Measurements from ENCODE around the gene RNF144B.
"Not testable (repeated sequence)": the region's sequence is repeated elsewhere in the genome, so short reads cannot be mapped to it uniquely, and the experiment has no call there.

The RNF144B gene

GRCh38 chr6:18404965-18405364 lies 17.8 kb downstream of the RNF144B start:
- H3K4me3 ChIP-seq (ENCODE audit: insufficient read depth in 1 of 2, low read depth in 1 of 2, low read length in 2 of 2); H3K4me1 ChIP-seq (ENCODE audit: control insufficient read depth, insufficient read depth, low read depth, low read length); H3K9me3 ChIP-seq (ENCODE audit: control insufficient read depth, low read length); H3K14ac ChIP-seq (ENCODE audit: low read length in 2 of 2); DNase-seq; H2BK15ac ChIP-seq (ENCODE audit: low read depth, poor library complexity, severe bottlenecking); H3K4me2 ChIP-seq (ENCODE audit: low read length, poor library complexity, severe bottlenecking); H4K91ac ChIP-seq (ENCODE audit: low read length); H2BK5ac ChIP-seq (ENCODE audit: low read depth, low read length, poor library complexity, severe bottlenecking); H3K36me3 ChIP-seq (ENCODE audit: control insufficient read depth in 1 of 2, insufficient read depth in 2 of 2, low read depth in 1 of 2, low read length in 2 of 2); H3K27me3 ChIP-seq (ENCODE audit: control insufficient read depth in 1 of 2, insufficient read depth in 1 of 2, low read length in 2 of 2); H2BK12ac ChIP-seq (ENCODE audit: low read length in 2 of 2); H2AFZ ChIP-seq (ENCODE audit: low read depth, low read length); H4K8ac ChIP-seq (ENCODE audit: low read length); H2BK120ac ChIP-seq (ENCODE audit: low read depth, low read length); H3K23ac ChIP-seq (ENCODE audit: low read length in 2 of 2); H3K18ac ChIP-seq (ENCODE audit: low read depth in 1 of 2, low read length in 2 of 2); H3K4ac ChIP-seq (ENCODE audit: low read depth in 1 of 2, low read length in 2 of 2): not testable (repeated sequence)
- peak overlapping the region; percentile 62 for H3K9ac ChIP-seq (ENCODE audit: low read length)
- H3K79me1 ChIP-seq (replicated peaks; ENCODE audit: low read length, poor library complexity, severe bottlenecking), result peaks cover 14% of the 10 kb centered on the region
- WGBS, result 98% methylated on average over 4 of the region's 6 CpGs
- peak overlapping the region; percentile 91 for H3K27ac ChIP-seq (ENCODE audit: low read length, poor library complexity, severe bottlenecking)
- peak overlapping the region; percentile 89 for H2AK5ac ChIP-seq (ENCODE audit: low read length, severe bottlenecking)

GRCh38 chr6:18405477-18406293 lies 18.5 kb downstream of the RNF144B start:
- Histone ChIP-seq H2BK5ac (ENCODE audit: low read depth, low read length, poor library complexity, severe bottlenecking) (no peak overlapping the region), H3K4me3 (ENCODE audit: insufficient read depth in 1 of 2, low read depth in 1 of 2, low read length in 2 of 2) (no peak overlapping the region), H3K36me3 (ENCODE audit: control insufficient read depth in 1 of 2, insufficient read depth in 2 of 2, low read depth in 1 of 2, low read length in 2 of 2) (peaks cover 0 to 3% of the 10 kb centered on the region in 2 experiments), H4K91ac (ENCODE audit: low read length) (no peak overlapping the region), H2BK12ac (ENCODE audit: low read length in 2 of 2) (peak overlapping the region; percentile 54 to 61), H3K4me2 (ENCODE audit: low read length, poor library complexity, severe bottlenecking) (no peak overlapping the region), H3K9ac (ENCODE audit: low read length) (peak overlapping the region; percentile 62), H3K27ac (ENCODE audit: low read length, poor library complexity, severe bottlenecking) (peak overlapping the region; percentile 91), H3K14ac (ENCODE audit: low read length in 2 of 2) (no peak overlapping the region), H3K27me3 (ENCODE audit: control insufficient read depth in 1 of 2, insufficient read depth in 1 of 2, low read length in 2 of 2) (no peaks in the 10 kb centered on the region), H2AK5ac (ENCODE audit: low read length, severe bottlenecking) (peak overlapping the region; percentile 40), H3K23ac (ENCODE audit: low read length in 2 of 2) (no peak overlapping the region), H3K4me1 (ENCODE audit: control insufficient read depth, insufficient read depth, low read depth, low read length) (peaks cover 6% of the 10 kb centered on the region), H3K9me3 (ENCODE audit: control insufficient read depth, low read length) (no peaks in the 10 kb centered on the region), H3K79me1 (replicated peaks; ENCODE audit: low read length, poor library complexity, severe bottlenecking) (peaks cover 14% of the 10 kb centered on the region), H2BK120ac (ENCODE audit: low read depth, low read length) (no peak overlapping the region), H3K4ac (ENCODE audit: low read depth in 1 of 2, low read length in 2 of 2) (peak overlapping the region in 1 of 2 experiments; percentile 73), H2AFZ (ENCODE audit: low read depth, low read length) (no peak overlapping the region), H2BK15ac (ENCODE audit: low read depth, poor library complexity, severe bottlenecking) (peak overlapping the region; percentile 54), H4K8ac (ENCODE audit: low read length) (peak overlapping the region; percentile 36), H3K18ac (ENCODE audit: low read depth in 1 of 2, low read length in 2 of 2) (peak overlapping the region in 1 of 2 experiments; percentile 66)
- peak; percentile 97 for DNase-seq
- 12% methylated on average over 2 of the region's 4 CpGs for WGBS

- Histone ChIP-seq H3K9me3 (ENCODE audit: control insufficient read depth, low read length) (no peaks in the 10 kb centered on the region), H3K27ac (ENCODE audit: low read length, poor library complexity, severe bottlenecking) (no peak overlapping the region), H2AFZ (ENCODE audit: low read depth, low read length) (no peak overlapping the region), H3K4me2 (ENCODE audit: low read length, poor library complexity, severe bottlenecking) (no peak overlapping the region), H3K14ac (ENCODE audit: low read length in 2 of 2) (no peak overlapping the region), H3K36me3 (ENCODE audit: control insufficient read depth in 1 of 2, insufficient read depth in 2 of 2, low read depth in 1 of 2, low read length in 2 of 2) (peaks cover 0 to 3% of the 10 kb centered on the region in 2 experiments), H3K79me1 (replicated peaks; ENCODE audit: low read length, poor library complexity, severe bottlenecking) (peaks cover 14% of the 10 kb centered on the region), H4K91ac (ENCODE audit: low read length) (no peak overlapping the region), H2AK5ac (ENCODE audit: low read length, severe bottlenecking) (peak overlapping the region; percentile 53), H3K18ac (ENCODE audit: low read depth in 1 of 2, low read length in 2 of 2) (no peak overlapping the region), H3K27me3 (ENCODE audit: control insufficient read depth in 1 of 2, insufficient read depth in 1 of 2, low read length in 2 of 2) (no peaks in the 10 kb centered on the region), H3K4me1 (ENCODE audit: control insufficient read depth, insufficient read depth, low read depth, low read length) (peaks cover 6% of the 10 kb centered on the region), H3K4ac (ENCODE audit: low read depth in 1 of 2, low read length in 2 of 2) (no peak overlapping the region), H3K23ac (ENCODE audit: low read length in 2 of 2) (no peak overlapping the region), H3K4me3 (ENCODE audit: insufficient read depth in 1 of 2, low read depth in 1 of 2, low read length in 2 of 2) (no peak overlapping the region), H2BK120ac (ENCODE audit: low read depth, low read length) (no peak overlapping the region), H2BK5ac (ENCODE audit: low read depth, low read length, poor library complexity, severe bottlenecking) (no peak overlapping the region), H3K9ac (ENCODE audit: low read length) (no peak overlapping the region), H4K8ac (ENCODE audit: low read length) (no peak overlapping the region), H2BK12ac (ENCODE audit: low read length in 2 of 2) (no peak overlapping the region), H2BK15ac (ENCODE audit: low read depth, poor library complexity, severe bottlenecking) (no peak overlapping the region)
- WGBS, result 33% methylated on average over 1 of the region's 4 CpGs
- DNase-seq, result no peak
These were observed 20.0 kb downstream of the RNF144B start for GRCh38 chr6:18406955-18407749.

- not testable (repeated sequence) for H2BK120ac ChIP-seq (ENCODE audit: low read depth, low read length); H3K9me3 ChIP-seq (ENCODE audit: control insufficient read depth, low read length); H2BK15ac ChIP-seq (ENCODE audit: low read depth, poor library complexity, severe bottlenecking); H2BK5ac ChIP-seq (ENCODE audit: low read depth, low read length, poor library complexity, severe bottlenecking); H2AK5ac ChIP-seq (ENCODE audit: low read length, severe bottlenecking); H4K8ac ChIP-seq (ENCODE audit: low read length); H3K27me3 ChIP-seq (ENCODE audit: control insufficient read depth in 1 of 2, insufficient read depth in 1 of 2, low read length in 2 of 2); H3K4ac ChIP-seq (ENCODE audit: low read depth in 1 of 2, low read length in 2 of 2); H3K4me1 ChIP-seq (ENCODE audit: control insufficient read depth, insufficient read depth, low read depth, low read length); DNase-seq; H3K4me3 ChIP-seq (ENCODE audit: insufficient read depth in 1 of 2, low read depth in 1 of 2, low read length in 2 of 2); H3K14ac ChIP-seq (ENCODE audit: low read length in 2 of 2); H3K4me2 ChIP-seq (ENCODE audit: low read length, poor library complexity, severe bottlenecking); H2AFZ ChIP-seq (ENCODE audit: low read depth, low read length); H2BK12ac ChIP-seq (ENCODE audit: low read length in 2 of 2); H3K18ac ChIP-seq (ENCODE audit: low read depth in 1 of 2, low read length in 2 of 2); H3K36me3 ChIP-seq (ENCODE audit: control insufficient read depth in 1 of 2, insufficient read depth in 2 of 2, low read depth in 1 of 2, low read length in 2 of 2); H3K27ac ChIP-seq (ENCODE audit: low read length, poor library complexity, severe bottlenecking); H4K91ac ChIP-seq (ENCODE audit: low read length); H3K23ac ChIP-seq (ENCODE audit: low read length in 2 of 2); H3K9ac ChIP-seq (ENCODE audit: low read length)
- 99% methylated on average over 11 of the region's 11 CpGs for WGBS
- H3K79me1 ChIP-seq (replicated peaks; ENCODE audit: low read length, poor library complexity, severe bottlenecking), result peaks cover 11% of the 10 kb centered on the region
These were observed 22.5 kb downstream of the RNF144B start for GRCh38 chr6:18409602-18410001.

Data from mesenchymal stem cell (in vitro differentiated cells and primary cell).